NCI-H128 (cell line): ENCODE measurements around the gene TIGD1.
"Not testable (repeated sequence)": the region's sequence is repeated elsewhere in the genome, so short reads cannot be mapped to it uniquely, and the experiment has no call there.

Source experiments
- DNase-seq: peaks from one replicate; lab custom pipeline; 2025; ENCODE audit not compliant: unreplicated experiment; lab: John Stamatoyannopoulos, UW

TIGD1 gene

GRCh38 chr2:232540441-232541041 is 9.8 kb downstream of the TIGD1 start:
- DNase-seq, result no peak

- DNase-seq, result no peak
These were observed 10.8 kb downstream of the TIGD1 start, which contains the start of gene CHRNG for GRCh38 chr2:232539298-232540231. Gene CHRNG (plus strand): TSS chr2:232539692. CDS start chr2:232539748, 56 bp downstream.

- no peak for DNase-seq
These were observed 11.7 kb downstream of the TIGD1 start for GRCh38 chr2:232538671-232539070.

GRCh38 chr2:232537499-232537898 is 12.9 kb downstream of the TIGD1 start:
- no peak for DNase-seq

GRCh38 chr2:232537079-232537478 is 13.3 kb downstream of the TIGD1 start:
- DNase-seq, result no peak

GRCh38 chr2:232535761-232536530 is 14.4 kb downstream of the TIGD1 start:
- DNase-seq, result no peak

- no peak for DNase-seq
These were observed 15.3 kb downstream of the TIGD1 start for GRCh38 chr2:232534940-232535651.

- no peak for DNase-seq
These were observed 16.2 kb downstream of the TIGD1 start for GRCh38 chr2:232533944-232534710.

- DNase-seq, result not testable (repeated sequence)
These were observed 17.5 kb downstream of the TIGD1 start for GRCh38 chr2:232532821-232533220.

- DNase-seq, result no peak
These were observed 17.9 kb downstream of the TIGD1 start for GRCh38 chr2:232532419-232532818.

GRCh38 chr2:232530626-232531260 is 19.6 kb downstream of the TIGD1 start:
- no peak for DNase-seq

- DNase-seq, result no peak
These were observed 20.4 kb downstream of the TIGD1 start for GRCh38 chr2:232529806-232530547.

GRCh38 chr2:232528746-232529460 is 21.5 kb downstream of the TIGD1 start:
- DNase-seq, result no peak

GRCh38 chr2:232527905-232528470 is 22.4 kb downstream of the TIGD1 start:
- no peak for DNase-seq

GRCh38 chr2:232526372-232526941 is 23.9 kb downstream of the TIGD1 start:
- DNase-seq, result no peak

GRCh38 chr2:232525791-232526371 is 24.5 kb downstream of the TIGD1 start, which contains the start of gene CHRND:
Gene CHRND (plus strand): TSS chr2:232526160. CDS start chr2:232526216, 56 bp downstream.
- no peak for DNase-seq

GRCh38 chr2:232525199-232525598 is 25.2 kb downstream of the TIGD1 start:
- DNase-seq, result no peak
